Esophagus squamous epithelium (tissue), 4 donors: ENCODE data around the gene INTS7.

Experiments
- CTCF ChIP-seq, 6 experiments: fragments of 450-650 bp in 4 of 6; fragments of 200-600 bp in 2 of 6; sonication (generic) in 2 of 6; IDR thresholded peaks; one replicate each; pipeline ENCODE4 v1.5.1; 2016 to 2019; ENCODE audit warnings: antibody characterized with exemption in 6 of 6, mild to moderate bottlenecking in 4 of 6, moderate library complexity in 4 of 6
- POLR2A ChIP-seq, 4 donors: fragments of 450-650 bp; IDR thresholded peaks; one replicate each; pipeline ENCODE4 v1.6.1; 2017; ENCODE audit warnings: antibody characterized with exemption in 4 of 4, mild to moderate bottlenecking in 4 of 4, moderate library complexity in 3 of 4

GRCh38 chr1:211891708-211892107 is 143.6 kb downstream of the INTS7 start:
- TF ChIP-seq POLR2A (IDR thresholded peaks at IDR 0.05), result no peak
- TF ChIP-seq CTCF (IDR thresholded peaks at IDR 0.05), result no peak
